SK-N-SH (cell line): Measurements from ENCODE around the gene TTC39C.

Source experiments
- EP300 ChIP-seq, 2 experiments: IDR thresholded peaks; 2 replicates each; pipeline versions ENCODE4 v1.4.0 to v1.6.1; 2012; ENCODE audit warnings: borderline replicate concordance in 1 of 2, low read depth in 1 of 2, low read length in 1 of 2
- FOXM1 ChIP-seq: IDR thresholded peaks from 2 replicates; pipeline ENCODE4 v1.4.0; 2012; ENCODE audit warnings: low read depth, mild to moderate bottlenecking
- MXI1 ChIP-seq: IDR thresholded peaks from 2 replicates; pipeline ENCODE4 v1.6.1; 2012; ENCODE audit warnings: mild to moderate bottlenecking, low read depth, low read length, improper control_type of control experiment
- NFIC ChIP-seq: IDR thresholded peaks from 2 replicates; pipeline ENCODE4 v1.4.0; 2012; ENCODE audit warnings: borderline replicate concordance
- RFX5 ChIP-seq: IDR thresholded peaks from 2 replicates; pipeline ENCODE4 v1.6.1; 2012; ENCODE audit warnings: mild to moderate bottlenecking, improper control_type of control experiment, low read length
- TF ChIP-seq, protein P1 (sequence below): IDR thresholded peaks from 2 replicates; pipeline ENCODE4 v1.4.0; 2012; ENCODE audit warnings: low read depth
- TF ChIP-seq, protein P2 (sequence below): IDR thresholded peaks from 2 replicates; pipeline ENCODE4 v1.6.1; 2012; ENCODE audit warnings: mild to moderate bottlenecking, low read depth, low read length, moderate library complexity
- TF ChIP-seq, protein P3 (sequence below): fragments of 200-600 bp; sonication (generic); IDR thresholded peaks from 2 replicates; pipeline ENCODE4 v1.6.1; 2017; ENCODE audit warnings: antibody characterized with exemption, mild to moderate bottlenecking, moderate library complexity

DNA sequence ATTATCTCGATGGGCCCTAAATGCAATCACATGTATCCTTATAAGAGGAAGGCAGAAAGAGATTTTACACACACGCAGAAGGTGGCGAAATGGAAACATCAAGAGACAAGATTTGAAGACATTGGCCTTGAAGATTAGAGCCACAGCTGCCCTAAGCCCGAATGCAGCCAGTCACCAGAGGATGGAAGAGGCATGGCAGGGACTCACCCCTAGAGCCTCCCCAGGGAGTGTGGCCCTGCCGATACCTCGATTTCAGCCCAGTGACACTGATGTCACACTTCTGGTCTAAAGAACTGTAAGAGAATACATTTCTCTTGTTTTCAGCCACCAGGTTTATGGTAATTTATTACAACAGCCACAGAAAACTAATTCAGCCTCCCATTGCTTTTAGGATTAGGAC, 17.4 kb downstream of the TTC39C start:
- TF ChIP-seq MXI1 (no peak), RFX5 (no peak), FOXM1 (no peak), EP300 (IDR thresholded peaks at IDR 0.05; ENCODE audit: borderline replicate concordance in 1 of 2, low read depth in 1 of 2, low read length in 1 of 2) (no peak), NFIC (no peak)
- TF ChIP-seq, protein P1, sequence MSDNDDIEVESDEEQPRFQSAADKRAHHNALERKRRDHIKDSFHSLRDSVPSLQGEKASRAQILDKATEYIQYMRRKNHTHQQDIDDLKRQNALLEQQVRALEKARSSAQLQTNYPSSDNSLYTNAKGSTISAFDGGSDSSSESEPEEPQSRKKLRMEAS = no peak
- TF ChIP-seq, protein P2, sequence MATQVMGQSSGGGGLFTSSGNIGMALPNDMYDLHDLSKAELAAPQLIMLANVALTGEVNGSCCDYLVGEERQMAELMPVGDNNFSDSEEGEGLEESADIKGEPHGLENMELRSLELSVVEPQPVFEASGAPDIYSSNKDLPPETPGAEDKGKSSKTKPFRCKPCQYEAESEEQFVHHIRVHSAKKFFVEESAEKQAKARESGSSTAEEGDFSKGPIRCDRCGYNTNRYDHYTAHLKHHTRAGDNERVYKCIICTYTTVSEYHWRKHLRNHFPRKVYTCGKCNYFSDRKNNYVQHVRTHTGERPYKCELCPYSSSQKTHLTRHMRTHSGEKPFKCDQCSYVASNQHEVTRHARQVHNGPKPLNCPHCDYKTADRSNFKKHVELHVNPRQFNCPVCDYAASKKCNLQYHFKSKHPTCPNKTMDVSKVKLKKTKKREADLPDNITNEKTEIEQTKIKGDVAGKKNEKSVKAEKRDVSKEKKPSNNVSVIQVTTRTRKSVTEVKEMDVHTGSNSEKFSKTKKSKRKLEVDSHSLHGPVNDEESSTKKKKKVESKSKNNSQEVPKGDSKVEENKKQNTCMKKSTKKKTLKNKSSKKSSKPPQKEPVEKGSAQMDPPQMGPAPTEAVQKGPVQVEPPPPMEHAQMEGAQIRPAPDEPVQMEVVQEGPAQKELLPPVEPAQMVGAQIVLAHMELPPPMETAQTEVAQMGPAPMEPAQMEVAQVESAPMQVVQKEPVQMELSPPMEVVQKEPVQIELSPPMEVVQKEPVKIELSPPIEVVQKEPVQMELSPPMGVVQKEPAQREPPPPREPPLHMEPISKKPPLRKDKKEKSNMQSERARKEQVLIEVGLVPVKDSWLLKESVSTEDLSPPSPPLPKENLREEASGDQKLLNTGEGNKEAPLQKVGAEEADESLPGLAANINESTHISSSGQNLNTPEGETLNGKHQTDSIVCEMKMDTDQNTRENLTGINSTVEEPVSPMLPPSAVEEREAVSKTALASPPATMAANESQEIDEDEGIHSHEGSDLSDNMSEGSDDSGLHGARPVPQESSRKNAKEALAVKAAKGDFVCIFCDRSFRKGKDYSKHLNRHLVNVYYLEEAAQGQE = no peak
- TF ChIP-seq, protein P3, sequence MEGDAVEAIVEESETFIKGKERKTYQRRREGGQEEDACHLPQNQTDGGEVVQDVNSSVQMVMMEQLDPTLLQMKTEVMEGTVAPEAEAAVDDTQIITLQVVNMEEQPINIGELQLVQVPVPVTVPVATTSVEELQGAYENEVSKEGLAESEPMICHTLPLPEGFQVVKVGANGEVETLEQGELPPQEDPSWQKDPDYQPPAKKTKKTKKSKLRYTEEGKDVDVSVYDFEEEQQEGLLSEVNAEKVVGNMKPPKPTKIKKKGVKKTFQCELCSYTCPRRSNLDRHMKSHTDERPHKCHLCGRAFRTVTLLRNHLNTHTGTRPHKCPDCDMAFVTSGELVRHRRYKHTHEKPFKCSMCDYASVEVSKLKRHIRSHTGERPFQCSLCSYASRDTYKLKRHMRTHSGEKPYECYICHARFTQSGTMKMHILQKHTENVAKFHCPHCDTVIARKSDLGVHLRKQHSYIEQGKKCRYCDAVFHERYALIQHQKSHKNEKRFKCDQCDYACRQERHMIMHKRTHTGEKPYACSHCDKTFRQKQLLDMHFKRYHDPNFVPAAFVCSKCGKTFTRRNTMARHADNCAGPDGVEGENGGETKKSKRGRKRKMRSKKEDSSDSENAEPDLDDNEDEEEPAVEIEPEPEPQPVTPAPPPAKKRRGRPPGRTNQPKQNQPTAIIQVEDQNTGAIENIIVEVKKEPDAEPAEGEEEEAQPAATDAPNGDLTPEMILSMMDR = no peak
